K562 (cell line): Measurements from ENCODE around the gene CDCA7. TPM values are rescaled to one million over a fixed set of nuclear protein-coding genes. Genes with fewer than 3 reads are reported as not detected.

Experiments used
- ATF4 ChIP-seq: fragments of 450-650 bp; formaldehyde crosslinking; IDR thresholded peaks from 2 replicates; pipeline ENCODE4 v1.4.0; 2022; ENCODE audit warnings: mild to moderate bottlenecking, moderate library complexity
- CREB3L1 ChIP-seq: fragments of 450-650 bp; IDR thresholded peaks from 2 replicates; pipeline ENCODE4 v1.6.1; 2014; ENCODE audit warnings: low read depth, mild to moderate bottlenecking, moderate library complexity, borderline replicate concordance
- ELK3 ChIP-seq: fragments of 450-650 bp; formaldehyde crosslinking; IDR thresholded peaks from 2 replicates; pipeline ENCODE4 v1.4.0; 2020; ENCODE audit warnings: mild to moderate bottlenecking
- ETV1 ChIP-seq: fragments of 450-650 bp; conservative IDR thresholded peaks from 2 replicates; pipeline ENCODE4 v1.6.1; 2016; ENCODE audit warnings: missing genetic modification characterization, control low read depth, low read depth, missing compliant biosample characterization
- HDGF ChIP-seq: fragments of 450-650 bp; IDR thresholded peaks from 2 replicates; pipeline ENCODE4 v1.6.1; 2016
- LEF1 ChIP-seq: fragments of 450-650 bp; IDR thresholded peaks from 2 replicates; pipeline ENCODE4 v1.6.1; 2016; ENCODE audit warnings: mild to moderate bottlenecking
- MYBL2 ChIP-seq, 2 experiments: fragments of 450-650 bp in 1 of 2; sonication (generic) in 1 of 2; formaldehyde crosslinking in 1 of 2; IDR thresholded peaks; 2 replicates each; pipeline versions ENCODE4 v1.6.1 to v1.8.1; 2017 to 2022; ENCODE audit warnings: borderline replicate concordance in 1 of 2, inconsistent platforms in 1 of 2, low read depth in 1 of 2, mild to moderate bottlenecking in 1 of 2, missing genetic modification reagents in 1 of 2, moderate library complexity in 1 of 2
- RBBP5 ChIP-seq: fragments of 200-600 bp; sonication (generic); IDR thresholded peaks from 2 replicates; pipeline ENCODE4 v1.6.1; 2012; ENCODE audit warnings: borderline replicate concordance, mild to moderate bottlenecking, low read length, control low read depth, inconsistent platforms; ENCODE audit not compliant: insufficient read depth, poor library complexity, severe bottlenecking
- SPI1 ChIP-seq: IDR thresholded peaks from 2 replicates; pipeline ENCODE4 v1.6.1; 2011; ENCODE audit warnings: low read depth, low read length, control low read depth, borderline replicate concordance
- TCF3 ChIP-seq: sonication (generic); formaldehyde crosslinking; IDR thresholded peaks from 2 replicates; pipeline ENCODE4 v1.4.0; 2020; ENCODE audit warnings: mild to moderate bottlenecking, missing genetic modification reagents
- TCF7L2 ChIP-seq: fragments of 150-350 bp; IDR thresholded peaks from 2 replicates; pipeline ENCODE4 v1.6.1; 2016; ENCODE audit warnings: low read depth, mild to moderate bottlenecking, low read length, moderate library complexity
- TRIM24 ChIP-seq, 2 experiments: fragments of 450-650 bp; IDR thresholded peaks; 2 replicates each; pipeline ENCODE4 v1.6.1; 2016
- XRCC3 ChIP-seq: fragments of 450-650 bp; IDR thresholded peaks from 2 replicates; pipeline ENCODE4 v1.6.1; 2017; ENCODE audit warnings: mild to moderate bottlenecking, moderate library complexity
- ZNF165 ChIP-seq: fragments of 250-450 bp; sonication (Bioruptor Pico); IDR thresholded peaks from 2 replicates; pipeline ENCODE4 v1.4.0; 2020; ENCODE audit warnings: borderline replicate concordance
- ZNF347 ChIP-seq: fragments of 450-650 bp; formaldehyde crosslinking; IDR thresholded peaks from 2 replicates; pipeline ENCODE4 v1.4.0; 2020; ENCODE audit warnings: low read depth, mild to moderate bottlenecking, moderate library complexity
- ZNF511 ChIP-seq: sonication (generic); formaldehyde crosslinking; IDR thresholded peaks from 2 replicates; pipeline ENCODE4 v1.8.0; 2022; ENCODE audit warnings: mild to moderate bottlenecking, missing genetic modification reagents
- polyA plus RNA-seq, 8 experiments: library from polyadenylated mRNA; depleted of rRNA in 4 of 8; stranded (reverse) in 5 of 8; unstranded in 3 of 8; fragments of >200 nt; fragmentation: Nextera tagmentation in 2 of 8; fragmentation: Illumina TruSeq in 1 of 8; extraction: Ambion mirVana in 2 of 8; extraction: Trizol in 1 of 8; gene quantifications; 2 replicates each; pipeline versions ENCODE4 v1.2.1 to v1.2.3, GENCODE V29; 2011 to 2014; ENCODE audit warnings: inconsistent platforms in 1 of 8, missing spikeins in 1 of 8
- total RNA-seq, 7 experiments: library from RNA; depleted of rRNA in 6 of 7; stranded (reverse); fragments of >200 nt in 6 of 7; fragmentation: Illumina TruSeq in 2 of 7; extraction: Trizol in 2 of 7; gene quantifications; 2 replicates each; pipeline versions ENCODE4 v1.2.1 to v1.2.3, GENCODE V29; 2011 to 2021; ENCODE audit warnings: low replicate concordance in 1 of 7
- TF ChIP-seq, protein P1 (sequence below): sonication (generic); formaldehyde crosslinking; IDR thresholded peaks from 2 replicates; pipeline ENCODE4 v1.8.0; 2023; ENCODE audit warnings: missing genetic modification reagents, mild to moderate bottlenecking, borderline replicate concordance

The CDCA7 gene
- total and polyA plus RNA-seq, 9 of the 15 experiments (the other 6 are each of a cell fraction or from before 2014, with no cell fraction given): 28.5 to 122 (median 51.0) TPM

DNA sequence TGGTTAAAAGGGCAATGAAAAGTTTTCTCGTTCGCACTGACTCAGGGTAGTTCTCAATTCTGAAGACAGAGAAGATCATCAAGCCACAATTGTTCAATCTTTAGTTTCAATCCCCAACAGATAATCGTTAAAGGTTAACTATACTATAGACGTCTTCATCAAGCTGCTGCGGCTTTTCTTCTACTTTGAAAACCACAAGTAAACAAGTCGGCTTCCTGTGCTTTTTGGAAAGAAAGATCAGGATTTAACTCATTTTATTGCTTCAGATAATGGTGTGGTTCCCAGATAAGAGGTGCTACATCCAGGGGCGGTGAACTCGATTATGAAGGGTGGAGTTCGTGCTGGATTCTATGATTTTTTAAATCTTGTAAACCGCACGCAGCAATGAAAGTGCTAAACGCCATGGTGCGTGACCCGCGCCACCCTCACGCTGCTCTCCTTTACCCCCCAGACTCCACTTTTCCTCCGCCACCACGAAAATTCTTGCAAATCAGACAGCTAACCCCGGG is 545 bp upstream of the CDCA7 start (continued):
- TF ChIP-seq CREB3L1: no peak
- no peak for TF ChIP-seq MYBL2 (IDR thresholded peaks at IDR 0.05; ENCODE audit: low read depth)
- TF ChIP-seq MYBL2 (CRISPR knock-in tag; IDR thresholded peaks at IDR 0.05; ENCODE audit: borderline replicate concordance): no peak
- no peak for TF ChIP-seq TCF7L2
- TF ChIP-seq ETV1 (tag): 0 out of 2 replicates have a peak, but pooled peaks have one; percentile 11
- TF ChIP-seq, protein P1, sequence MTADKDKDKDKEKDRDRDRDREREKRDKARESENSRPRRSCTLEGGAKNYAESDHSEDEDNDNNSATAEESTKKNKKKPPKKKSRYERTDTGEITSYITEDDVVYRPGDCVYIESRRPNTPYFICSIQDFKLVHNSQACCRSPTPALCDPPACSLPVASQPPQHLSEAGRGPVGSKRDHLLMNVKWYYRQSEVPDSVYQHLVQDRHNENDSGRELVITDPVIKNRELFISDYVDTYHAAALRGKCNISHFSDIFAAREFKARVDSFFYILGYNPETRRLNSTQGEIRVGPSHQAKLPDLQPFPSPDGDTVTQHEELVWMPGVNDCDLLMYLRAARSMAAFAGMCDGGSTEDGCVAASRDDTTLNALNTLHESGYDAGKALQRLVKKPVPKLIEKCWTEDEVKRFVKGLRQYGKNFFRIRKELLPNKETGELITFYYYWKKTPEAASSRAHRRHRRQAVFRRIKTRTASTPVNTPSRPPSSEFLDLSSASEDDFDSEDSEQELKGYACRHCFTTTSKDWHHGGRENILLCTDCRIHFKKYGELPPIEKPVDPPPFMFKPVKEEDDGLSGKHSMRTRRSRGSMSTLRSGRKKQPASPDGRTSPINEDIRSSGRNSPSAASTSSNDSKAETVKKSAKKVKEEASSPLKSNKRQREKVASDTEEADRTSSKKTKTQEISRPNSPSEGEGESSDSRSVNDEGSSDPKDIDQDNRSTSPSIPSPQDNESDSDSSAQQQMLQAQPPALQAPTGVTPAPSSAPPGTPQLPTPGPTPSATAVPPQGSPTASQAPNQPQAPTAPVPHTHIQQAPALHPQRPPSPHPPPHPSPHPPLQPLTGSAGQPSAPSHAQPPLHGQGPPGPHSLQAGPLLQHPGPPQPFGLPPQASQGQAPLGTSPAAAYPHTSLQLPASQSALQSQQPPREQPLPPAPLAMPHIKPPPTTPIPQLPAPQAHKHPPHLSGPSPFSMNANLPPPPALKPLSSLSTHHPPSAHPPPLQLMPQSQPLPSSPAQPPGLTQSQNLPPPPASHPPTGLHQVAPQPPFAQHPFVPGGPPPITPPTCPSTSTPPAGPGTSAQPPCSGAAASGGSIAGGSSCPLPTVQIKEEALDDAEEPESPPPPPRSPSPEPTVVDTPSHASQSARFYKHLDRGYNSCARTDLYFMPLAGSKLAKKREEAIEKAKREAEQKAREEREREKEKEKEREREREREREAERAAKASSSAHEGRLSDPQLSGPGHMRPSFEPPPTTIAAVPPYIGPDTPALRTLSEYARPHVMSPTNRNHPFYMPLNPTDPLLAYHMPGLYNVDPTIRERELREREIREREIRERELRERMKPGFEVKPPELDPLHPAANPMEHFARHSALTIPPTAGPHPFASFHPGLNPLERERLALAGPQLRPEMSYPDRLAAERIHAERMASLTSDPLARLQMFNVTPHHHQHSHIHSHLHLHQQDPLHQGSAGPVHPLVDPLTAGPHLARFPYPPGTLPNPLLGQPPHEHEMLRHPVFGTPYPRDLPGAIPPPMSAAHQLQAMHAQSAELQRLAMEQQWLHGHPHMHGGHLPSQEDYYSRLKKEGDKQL (CRISPR knock-in tag): no peak
- no peak for TF ChIP-seq HDGF
- TF ChIP-seq ZNF347 (CRISPR knock-in tag): no peak
- no peak for TF ChIP-seq ATF4 (CRISPR knock-in tag)
- TF ChIP-seq ZNF511 (CRISPR knock-in tag): no peak
- 0 out of 2 replicates have a peak, but pooled peaks have one; percentile 39 for TF ChIP-seq LEF1
- no peak for TF ChIP-seq XRCC3
- no peak for TF ChIP-seq ZNF165 (CRISPR knock-in tag)
- TF ChIP-seq ELK3 (CRISPR knock-in tag): no peak
- no peak for TF ChIP-seq TRIM24 (IDR thresholded peaks at IDR 0.05)
- TF ChIP-seq SPI1: no peak
- no peak for TF ChIP-seq RBBP5
- 0 out of 2 replicates have a peak, but pooled peaks have one; percentile 18 for TF ChIP-seq TCF3 (CRISPR knock-in tag)
